ENCODE results near the gene FLYWCH2.

- TF ChIP-seq, protein P1, sequence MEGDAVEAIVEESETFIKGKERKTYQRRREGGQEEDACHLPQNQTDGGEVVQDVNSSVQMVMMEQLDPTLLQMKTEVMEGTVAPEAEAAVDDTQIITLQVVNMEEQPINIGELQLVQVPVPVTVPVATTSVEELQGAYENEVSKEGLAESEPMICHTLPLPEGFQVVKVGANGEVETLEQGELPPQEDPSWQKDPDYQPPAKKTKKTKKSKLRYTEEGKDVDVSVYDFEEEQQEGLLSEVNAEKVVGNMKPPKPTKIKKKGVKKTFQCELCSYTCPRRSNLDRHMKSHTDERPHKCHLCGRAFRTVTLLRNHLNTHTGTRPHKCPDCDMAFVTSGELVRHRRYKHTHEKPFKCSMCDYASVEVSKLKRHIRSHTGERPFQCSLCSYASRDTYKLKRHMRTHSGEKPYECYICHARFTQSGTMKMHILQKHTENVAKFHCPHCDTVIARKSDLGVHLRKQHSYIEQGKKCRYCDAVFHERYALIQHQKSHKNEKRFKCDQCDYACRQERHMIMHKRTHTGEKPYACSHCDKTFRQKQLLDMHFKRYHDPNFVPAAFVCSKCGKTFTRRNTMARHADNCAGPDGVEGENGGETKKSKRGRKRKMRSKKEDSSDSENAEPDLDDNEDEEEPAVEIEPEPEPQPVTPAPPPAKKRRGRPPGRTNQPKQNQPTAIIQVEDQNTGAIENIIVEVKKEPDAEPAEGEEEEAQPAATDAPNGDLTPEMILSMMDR (IDR thresholded peaks at IDR 0.05), result no peak
- TF ChIP-seq POLR2A (IDR thresholded peaks at IDR 0.05), result no peak
Measured at GRCh38 chr16:2852003-2852730, 30.8 kb upstream of the FLYWCH2 start.

All from testis (tissue), 2 donors.